Activated T-helper 9 cell treated with anti-CD3 and anti-CD28 coated beads, Interleukin-2, amount 50 U/mL, for 16 hours (primary cell): ENCODE measurements around the gene ASIP.
"Not testable (repeated sequence)": the region's sequence is repeated elsewhere in the genome, so short reads cannot be mapped to it uniquely, and the experiment has no call there.

ENCODE experiments used
- DNase-seq: peaks from one replicate; pipeline ENCODE4 v3.0.0-alpha.2; 2020; ENCODE audit warnings: low read depth

ASIP gene

GRCh38 chr20:34285450-34285849, 44.2 kb downstream of the ASIP start:
- DNase-seq: no peak

- not testable (repeated sequence) for DNase-seq
These were observed 46.3 kb downstream of the ASIP start for GRCh38 chr20:34287500-34287899.

GRCh38 chr20:34290471-34290870, 49.2 kb downstream of the ASIP start:
- DNase-seq: no peak

GRCh38 chr20:34292496-34292895, 51.3 kb downstream of the ASIP start:
- no peak for DNase-seq

GRCh38 chr20:34293119-34293518, 51.9 kb downstream of the ASIP start:
- DNase-seq: no peak

GRCh38 chr20:34293589-34293988, 52.4 kb downstream of the ASIP start:
- no peak for DNase-seq

GRCh38 chr20:34294563-34294962, 53.3 kb downstream of the ASIP start:
- DNase-seq: no peak

GRCh38 chr20:34295284-34295683, 54.1 kb downstream of the ASIP start:
- no peak for DNase-seq

GRCh38 chr20:34296468-34296867, 55.2 kb downstream of the ASIP start:
- DNase-seq: no peak

- not testable (repeated sequence) for DNase-seq
These were observed 57.1 kb downstream of the ASIP start for GRCh38 chr20:34298294-34298784.

- no peak for DNase-seq
These were observed 58.5 kb downstream of the ASIP start for GRCh38 chr20:34299556-34300255.

- no peak for DNase-seq
These were observed 59.1 kb downstream of the ASIP start for GRCh38 chr20:34300256-34300806.

- DNase-seq: no peak
These were observed 59.8 kb downstream of the ASIP start for GRCh38 chr20:34300809-34301586.

GRCh38 chr20:34301587-34302311, 60.5 kb downstream of the ASIP start:
- DNase-seq: no peak

- DNase-seq: no peak
These were observed 61.1 kb downstream of the ASIP start for GRCh38 chr20:34302312-34302722.

GRCh38 chr20:34302723-34303533, 61.7 kb downstream of the ASIP start, which contains the start of gene AHCY:
TSS of gene AHCY (minus strand) at chr20:34303355. CDS start at chr20:34303270, 85 bp downstream.
- peak; percentile 90 for DNase-seq

GRCh38 chr20:34305333-34306230, 64.4 kb downstream of the ASIP start:
- no peak for DNase-seq

GRCh38 chr20:34309691-34310090, 68.5 kb downstream of the ASIP start:
- DNase-seq: no peak

- DNase-seq: no peak
These were observed 69.4 kb downstream of the ASIP start for GRCh38 chr20:34310481-34311117.
